ENCODE data around the gene HMOX2.

The HMOX2 gene

GRCh38 chr16:4510131-4510530 is 33.9 kb downstream of the HMOX2 start:
- H3K27me3 ChIP-seq (ENCODE audit: insufficient read depth, low read length, poor library complexity) = no peaks in the 10 kb centered on the region
- no peaks in the 10 kb centered on the region for H3K9me3 ChIP-seq (ENCODE audit: insufficient read depth, low read length, severe bottlenecking)
- H4K20me1 ChIP-seq (ENCODE audit: insufficient read depth, low read length) = peaks cover 17% of the 10 kb centered on the region
- ATAC-seq (ENCODE audit: insufficient read depth, low read depth) = no peak
- H3K79me2 ChIP-seq (ENCODE audit: insufficient read depth, low read length) = no peaks in the 10 kb centered on the region
- no peak overlapping the region for H2AFZ ChIP-seq (ENCODE audit: low read depth, low read length)
- H3K36me3 ChIP-seq (ENCODE audit: insufficient read depth, low read length) = peaks cover 73% of the 10 kb centered on the region
- no peak overlapping the region for H3K4me2 ChIP-seq (ENCODE audit: insufficient read depth, low read length)
- TF ChIP-seq CTCF (IDR thresholded peaks at IDR 0.05; ENCODE audit: borderline replicate concordance, extremely low read depth, low read length, poor library complexity, severe bottlenecking) = no peak
- no peak for TF ChIP-seq EZH2 (IDR thresholded peaks at IDR 0.05; ENCODE audit: borderline replicate concordance, low read depth, low read length, severe bottlenecking)
- H3K4me3 ChIP-seq (ENCODE audit: low read depth in 1 of 2, low read length in 2 of 2) = no peak overlapping the region
- H3K27ac ChIP-seq (ENCODE audit: low read length) = no peak overlapping the region
- DNase-seq = no peak
- H3K4me1 ChIP-seq (ENCODE audit: insufficient read depth, low read length) = peaks cover 2% of the 10 kb centered on the region
- no peak overlapping the region for H3K9ac ChIP-seq (ENCODE audit: low read depth, low read length)

GRCh38 chr16:4510747-4511426 is 34.7 kb downstream of the HMOX2 start:
- H3K9ac ChIP-seq (ENCODE audit: low read depth, low read length) = no peak overlapping the region

GRCh38 chr16:4511441-4512082 is 35.4 kb downstream of the HMOX2 start:
- Histone ChIP-seq H2AFZ (ENCODE audit: low read depth, low read length) (no peak overlapping the region), H3K9me3 (ENCODE audit: insufficient read depth, low read length, severe bottlenecking) (no peaks in the 10 kb centered on the region), H4K20me1 (ENCODE audit: insufficient read depth, low read length) (0 out of 2 replicates have a peak, but pooled peaks cover 5% of the 10 kb centered on the region), H3K4me2 (ENCODE audit: insufficient read depth, low read length) (no peak overlapping the region), H3K79me2 (ENCODE audit: insufficient read depth, low read length) (no peaks in the 10 kb centered on the region), H3K27me3 (ENCODE audit: insufficient read depth, low read length, poor library complexity) (no peaks in the 10 kb centered on the region), H3K36me3 (ENCODE audit: insufficient read depth, low read length) (peaks cover 61% of the 10 kb centered on the region), H3K4me1 (ENCODE audit: insufficient read depth, low read length) (peaks cover 6% of the 10 kb centered on the region), H3K4me3 (ENCODE audit: low read depth in 1 of 2, low read length in 2 of 2) (no peak overlapping the region), H3K9ac (ENCODE audit: low read depth, low read length) (no peak overlapping the region), H3K27ac (ENCODE audit: low read length) (no peak overlapping the region)
- DNase-seq (peak; percentile 33), ATAC-seq (ENCODE audit: insufficient read depth, low read depth) (peak; percentile 56; the same call in 2 of the 3 replicates)
- TF ChIP-seq EZH2 (IDR thresholded peaks at IDR 0.05; ENCODE audit: borderline replicate concordance, low read depth, low read length, severe bottlenecking) = no peak
- TF ChIP-seq CTCF (IDR thresholded peaks at IDR 0.05; ENCODE audit: borderline replicate concordance, extremely low read depth, low read length, poor library complexity, severe bottlenecking) = peak; percentile 58

More at GRCh38 chr16:4510747-4511426, 34.7 kb downstream of the HMOX2 start:
- Histone ChIP-seq H3K9me3 (ENCODE audit: insufficient read depth, low read length, severe bottlenecking) (no peaks in the 10 kb centered on the region), H3K4me2 (ENCODE audit: insufficient read depth, low read length) (no peak overlapping the region), H3K4me1 (ENCODE audit: insufficient read depth, low read length) (peaks cover 6% of the 10 kb centered on the region), H2AFZ (ENCODE audit: low read depth, low read length) (no peak overlapping the region), H4K20me1 (ENCODE audit: insufficient read depth, low read length) (peaks cover 11% of the 10 kb centered on the region; the same call in 1 of the 2 replicates), H3K36me3 (ENCODE audit: insufficient read depth, low read length) (peaks cover 68% of the 10 kb centered on the region), H3K27ac (ENCODE audit: low read length) (no peak overlapping the region), H3K79me2 (ENCODE audit: insufficient read depth, low read length) (no peaks in the 10 kb centered on the region), H3K27me3 (ENCODE audit: insufficient read depth, low read length, poor library complexity) (no peaks in the 10 kb centered on the region), H3K4me3 (ENCODE audit: low read depth in 1 of 2, low read length in 2 of 2) (no peak overlapping the region)
- TF ChIP-seq EZH2 (IDR thresholded peaks at IDR 0.05; ENCODE audit: borderline replicate concordance, low read depth, low read length, severe bottlenecking) (no peak), CTCF (IDR thresholded peaks at IDR 0.05; ENCODE audit: borderline replicate concordance, extremely low read depth, low read length, poor library complexity, severe bottlenecking) (no peak)
- DNase-seq = no peak
- ATAC-seq (ENCODE audit: insufficient read depth, low read depth) = no peak

All from DND-41 (cell line).